Karpas-422 (cell line): Measurements from ENCODE around the gene SPECC1. TPM values are rescaled to one million over a fixed set of nuclear protein-coding genes. Genes with fewer than 3 reads are reported as not detected.
"Not testable (repeated sequence)": the region's sequence is repeated elsewhere in the genome, so short reads cannot be mapped to it uniquely, and the experiment has no call there.

ENCODE experiments used
- DNase-seq: peaks from one replicate; pipeline ENCODE4 v3.0.0-alpha.2; 2015
- H2AFZ ChIP-seq: fragments of 200-600 bp; sonication (generic); 2 replicates; pipeline ENCODE4 v1.6.1; 2014; ENCODE audit warnings: antibody characterized with exemption, low read length, mixed read lengths
- H3K27ac ChIP-seq: fragments of 200-600 bp; sonication (generic); 2 replicates; pipeline ENCODE4 v1.5.1; 2014; ENCODE audit warnings: mild to moderate bottlenecking, low read length, moderate library complexity
- H3K27me3 ChIP-seq: fragments of 200-600 bp; sonication (generic); 2 replicates; pipeline ENCODE4 v1.6.1; 2014; ENCODE audit warnings: low read length, mixed read lengths
- H3K36me3 ChIP-seq: fragments of 200-600 bp; sonication (generic); 2 replicates; pipeline ENCODE4 v1.6.1; 2014; ENCODE audit warnings: low read length, mixed read lengths; ENCODE audit not compliant: insufficient read depth
- H3K4me1 ChIP-seq: fragments of 200-600 bp; sonication (generic); 2 replicates; pipeline ENCODE4 v1.6.1; 2014; ENCODE audit warnings: mild to moderate bottlenecking, low read length, mixed read lengths
- H3K4me2 ChIP-seq: fragments of 200-600 bp; sonication (generic); 2 replicates; pipeline ENCODE4 v1.6.1; 2014; ENCODE audit warnings: low read length, low read depth, mild to moderate bottlenecking; ENCODE audit not compliant: poor library complexity, severe bottlenecking
- H3K4me3 ChIP-seq: fragments of 200-600 bp; sonication (generic); 2 replicates; pipeline ENCODE4 v1.5.1; 2014; ENCODE audit warnings: mild to moderate bottlenecking, antibody characterized with exemption, low read length, mixed read lengths
- H3K79me2 ChIP-seq: fragments of 200-600 bp; sonication (generic); 2 replicates; pipeline ENCODE4 v1.6.1; 2014; ENCODE audit warnings: mild to moderate bottlenecking, low read length, mixed read lengths
- H3K9ac ChIP-seq: fragments of 200-600 bp; sonication (generic); 2 replicates; pipeline ENCODE4 v1.6.0; 2014; ENCODE audit warnings: low read length
- H3K9me2 ChIP-seq: fragments of 200-600 bp; sonication (generic), shearing (Covaris generic); replicated peaks from 2 replicates; pipeline ENCODE4 v1.6.0; 2014; ENCODE audit warnings: mild to moderate bottlenecking, low read length, moderate library complexity; ENCODE audit not compliant: insufficient read depth
- H3K9me3 ChIP-seq: fragments of 300-700, 200-600 bp; sonication (generic); 2 replicates; pipeline ENCODE4 v1.6.1; 2014; ENCODE audit warnings: low read length, mixed read lengths
- H4K20me1 ChIP-seq: fragments of 200-600 bp; sonication (generic); 2 replicates; pipeline ENCODE4 v1.6.1; 2014; ENCODE audit warnings: mild to moderate bottlenecking, antibody characterized with exemption, low read length, low read depth; ENCODE audit not compliant: insufficient read depth
- total RNA-seq: library from RNA; depleted of rRNA; stranded (reverse); fragments of >200 nt; shearing (Covaris generic); gene quantifications from 2 replicates; pipeline ENCODE4 v1.2.3, GENCODE V29; 2014; ENCODE audit warnings: low replicate concordance; rRNA removed

Gene SPECC1
- total RNA-seq: 0.04 TPM in 1 of 2 replicates, not detected in the other

- H3K9me2 ChIP-seq: no peaks in the 10 kb centered on the region
- no peak for DNase-seq
- H3K9ac ChIP-seq: peak within 1 kb of the TSS; percentile 36
- no peaks in the 10 kb centered on the region for H3K9me3 ChIP-seq
- no peaks in the 10 kb centered on the region for H3K27me3 ChIP-seq
- peak within 1 kb of the TSS; percentile 61 for H3K4me2 ChIP-seq
- peaks cover 4% of the 10 kb centered on the region for H3K4me1 ChIP-seq
- no peaks in the 10 kb centered on the region for H3K79me2 ChIP-seq
- no peaks in the 10 kb centered on the region for H3K36me3 ChIP-seq
- H2AFZ ChIP-seq: peak within 1 kb of the TSS; percentile 92; the same call in 1 of the 2 replicates
- H3K4me3 ChIP-seq: peak within 1 kb of the TSS; percentile 47; the same call in 1 of the 2 replicates
- H4K20me1 ChIP-seq: no peaks in the 10 kb centered on the region
- H3K27ac ChIP-seq: no peak within 1 kb of the TSS
Observed at GRCh38 chr17:20009302-20010098, at the start of gene SPECC1. Gene SPECC1 (plus strand): TSS chr17:20009359. CDS start chr17:20096652, 87,293 bp downstream.

GRCh38 chr17:19962954-19963353, 46.2 kb upstream of the SPECC1 start:
- not testable (repeated sequence) for H3K27ac ChIP-seq, DNase-seq, H3K4me1 ChIP-seq, H3K4me3 ChIP-seq, H3K9me2 ChIP-seq, H3K9me3 ChIP-seq, H2AFZ ChIP-seq, H3K9ac ChIP-seq, H3K27me3 ChIP-seq, H3K4me2 ChIP-seq, H4K20me1 ChIP-seq
- peaks cover 93% of the 10 kb centered on the region for H3K79me2 ChIP-seq
- peaks cover 51% of the 10 kb centered on the region for H3K36me3 ChIP-seq

GRCh38 chr17:19973156-19973555, 36.0 kb upstream of the SPECC1 start:
- peaks cover 19% of the 10 kb centered on the region for H3K4me1 ChIP-seq
- no peak overlapping the region for H3K9ac ChIP-seq
- no peak for DNase-seq
- no peak overlapping the region for H2AFZ ChIP-seq
- no peaks in the 10 kb centered on the region for H3K27me3 ChIP-seq
- H3K9me3 ChIP-seq: no peaks in the 10 kb centered on the region
- H3K27ac ChIP-seq: no peak overlapping the region
- peaks cover 10% of the 10 kb centered on the region; the same call in 1 of the 2 replicates for H4K20me1 ChIP-seq
- H3K4me2 ChIP-seq: no peak overlapping the region
- peaks cover 35% of the 10 kb centered on the region; the same call in 1 of the 2 replicates for H3K36me3 ChIP-seq
- no peak overlapping the region for H3K4me3 ChIP-seq
- no peaks in the 10 kb centered on the region for H3K9me2 ChIP-seq
- peaks cover 92% of the 10 kb centered on the region for H3K79me2 ChIP-seq

GRCh38 chr17:19975601-19976000, 33.6 kb upstream of the SPECC1 start:
- peaks cover 69% of the 10 kb centered on the region for H3K79me2 ChIP-seq
- peak overlapping the region; percentile 71 for H3K4me2 ChIP-seq
- H2AFZ ChIP-seq: no peak overlapping the region
- H3K27ac ChIP-seq: no peak overlapping the region
- peaks cover 5% of the 10 kb centered on the region; the same call in 1 of the 2 replicates for H4K20me1 ChIP-seq
- peaks cover 21% of the 10 kb centered on the region; the same call in 1 of the 2 replicates for H3K36me3 ChIP-seq
- H3K4me1 ChIP-seq: peaks cover 27% of the 10 kb centered on the region
- no peaks in the 10 kb centered on the region for H3K9me2 ChIP-seq
- peak overlapping the region; percentile 91 for H3K4me3 ChIP-seq
- H3K27me3 ChIP-seq: no peaks in the 10 kb centered on the region
- H3K9ac ChIP-seq: no peak overlapping the region
- H3K9me3 ChIP-seq: no peaks in the 10 kb centered on the region
- DNase-seq: no peak

- Histone ChIP-seq H3K36me3 (peaks cover 21% of the 10 kb centered on the region; the same call in 1 of the 2 replicates), H3K4me1 (peaks cover 27% of the 10 kb centered on the region), H3K27ac (peak within 1 kb of the TSS; percentile 65), H3K9ac (peak within 1 kb of the TSS; percentile 92), H3K9me3 (no peaks in the 10 kb centered on the region), H3K9me2 (no peaks in the 10 kb centered on the region), H3K4me3 (peak within 1 kb of the TSS; percentile 91), H3K27me3 (no peaks in the 10 kb centered on the region), H3K79me2 (peaks cover 50% of the 10 kb centered on the region), H4K20me1 (peaks cover 5% of the 10 kb centered on the region; the same call in 1 of the 2 replicates), H3K4me2 (peak within 1 kb of the TSS; percentile 71), H2AFZ (peak within 1 kb of the TSS; percentile 77; the same call in 1 of the 2 replicates)
- peak; percentile 97 for DNase-seq
Observed at GRCh38 chr17:19977293-19978208, 31.6 kb upstream of the SPECC1 start, which contains the start of gene AKAP10. Gene AKAP10 (minus strand): TSS chr17:19977828. CDS start chr17:19977679, 149 bp downstream.

- peaks cover 19% of the 10 kb centered on the region; the same call in 1 of the 2 replicates for H3K36me3 ChIP-seq
- H3K4me1 ChIP-seq: peaks cover 27% of the 10 kb centered on the region
- peaks cover 4% of the 10 kb centered on the region; the same call in 1 of the 2 replicates for H4K20me1 ChIP-seq
- peaks cover 43% of the 10 kb centered on the region for H3K79me2 ChIP-seq
- peak overlapping the region; percentile 77; the same call in 1 of the 2 replicates for H2AFZ ChIP-seq
- H3K9me3 ChIP-seq: no peaks in the 10 kb centered on the region
- no peaks in the 10 kb centered on the region for H3K9me2 ChIP-seq
- peak overlapping the region; percentile 71 for H3K4me2 ChIP-seq
- peak overlapping the region; percentile 65 for H3K27ac ChIP-seq
- peak overlapping the region; percentile 92 for H3K9ac ChIP-seq
- no peaks in the 10 kb centered on the region for H3K27me3 ChIP-seq
- peak; percentile 80 for DNase-seq
- H3K4me3 ChIP-seq: peak overlapping the region; percentile 91
Observed at GRCh38 chr17:19978209-19978802, 30.9 kb upstream of the SPECC1 start.

- Histone ChIP-seq H3K36me3 (peaks cover 15% of the 10 kb centered on the region; the same call in 1 of the 2 replicates), H3K4me2 (peak overlapping the region; percentile 71), H3K9me2 (no peaks in the 10 kb centered on the region), H4K20me1 (no peaks in the 10 kb centered on the region), H2AFZ (0 out of 2 replicates have a peak overlapping the region, but pooled peaks have one; percentile 77), H3K9me3 (no peaks in the 10 kb centered on the region), H3K4me1 (peaks cover 27% of the 10 kb centered on the region), H3K27me3 (no peaks in the 10 kb centered on the region), H3K27ac (peak overlapping the region; percentile 65; the same call in 1 of the 2 replicates), H3K4me3 (peak overlapping the region; percentile 91), H3K79me2 (peaks cover 38% of the 10 kb centered on the region), H3K9ac (peak overlapping the region; percentile 92)
- DNase-seq: no peak
Observed at GRCh38 chr17:19978805-19979211, 30.4 kb upstream of the SPECC1 start.
